ENCODE results near the gene RPL37A.
A peak's percentile ranks its signal among the peaks of the same experiment; 100 is the strongest.

Gene RPL37A

DNA sequence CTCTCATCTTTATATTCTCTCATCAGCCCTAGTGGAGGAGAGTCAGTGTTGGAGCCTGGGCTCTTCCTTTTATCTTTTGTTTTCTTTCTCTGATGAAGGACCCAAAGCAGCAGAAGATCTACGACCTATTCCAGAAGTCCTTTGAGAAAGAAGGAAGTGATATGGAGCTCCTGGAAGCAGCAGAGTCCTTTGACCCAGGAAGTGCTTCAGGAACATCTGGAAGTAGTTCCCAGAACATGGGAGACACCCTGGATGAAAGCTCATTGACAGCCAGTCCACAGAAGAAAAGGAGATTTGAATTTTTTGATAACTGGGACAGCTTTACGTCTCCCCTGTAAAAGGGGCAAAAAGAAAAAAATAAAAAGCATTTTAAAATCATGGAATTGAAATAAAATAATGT is 16.0 kb upstream of the RPL37A start:
- no peaks in the 10 kb centered on the region for H3K27me3 ChIP-seq (ENCODE audit: insufficient read depth, poor library complexity, severe bottlenecking)
- TF ChIP-seq, protein P1, sequence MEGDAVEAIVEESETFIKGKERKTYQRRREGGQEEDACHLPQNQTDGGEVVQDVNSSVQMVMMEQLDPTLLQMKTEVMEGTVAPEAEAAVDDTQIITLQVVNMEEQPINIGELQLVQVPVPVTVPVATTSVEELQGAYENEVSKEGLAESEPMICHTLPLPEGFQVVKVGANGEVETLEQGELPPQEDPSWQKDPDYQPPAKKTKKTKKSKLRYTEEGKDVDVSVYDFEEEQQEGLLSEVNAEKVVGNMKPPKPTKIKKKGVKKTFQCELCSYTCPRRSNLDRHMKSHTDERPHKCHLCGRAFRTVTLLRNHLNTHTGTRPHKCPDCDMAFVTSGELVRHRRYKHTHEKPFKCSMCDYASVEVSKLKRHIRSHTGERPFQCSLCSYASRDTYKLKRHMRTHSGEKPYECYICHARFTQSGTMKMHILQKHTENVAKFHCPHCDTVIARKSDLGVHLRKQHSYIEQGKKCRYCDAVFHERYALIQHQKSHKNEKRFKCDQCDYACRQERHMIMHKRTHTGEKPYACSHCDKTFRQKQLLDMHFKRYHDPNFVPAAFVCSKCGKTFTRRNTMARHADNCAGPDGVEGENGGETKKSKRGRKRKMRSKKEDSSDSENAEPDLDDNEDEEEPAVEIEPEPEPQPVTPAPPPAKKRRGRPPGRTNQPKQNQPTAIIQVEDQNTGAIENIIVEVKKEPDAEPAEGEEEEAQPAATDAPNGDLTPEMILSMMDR (IDR thresholded peaks at IDR 0.05; ENCODE audit: insufficient read depth, low read length) = no peak
- TF ChIP-seq GABPA (IDR thresholded peaks at IDR 0.05; ENCODE audit: low read depth) = peak; percentile 60
- no peak for TF ChIP-seq POLR2AphosphoS5 (IDR thresholded peaks at IDR 0.05; ENCODE audit: low read depth)
- no peak overlapping the region for H3K27ac ChIP-seq (replicated peaks)
- no peak overlapping the region for H3K4me3 ChIP-seq (replicated peaks; ENCODE audit: insufficient read depth, low read length)
- DNase-seq (ENCODE audit: low read depth in 1 of 2, low spot score in 1 of 2) = no peak

DNA sequence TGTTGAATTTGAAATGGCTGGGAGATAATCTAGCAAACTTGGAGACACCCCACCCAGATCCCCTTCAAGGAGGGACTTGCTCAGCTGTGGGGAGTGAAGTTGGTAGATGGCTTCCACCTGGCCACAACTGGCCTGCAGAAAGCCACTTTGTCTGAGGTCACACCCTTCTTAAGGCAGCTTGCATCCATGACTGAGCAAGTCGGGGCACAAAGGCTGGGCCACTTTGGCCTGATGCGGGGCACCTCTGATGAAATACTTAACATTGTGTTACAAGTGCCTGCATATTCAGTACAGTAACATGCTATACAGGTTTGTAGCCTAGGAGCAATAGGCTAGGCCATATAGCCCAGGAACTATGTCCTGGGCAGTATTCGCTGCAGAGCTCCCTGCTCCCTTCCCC is 13.4 kb upstream of the RPL37A start:
- no peaks in the 10 kb centered on the region for H3K27me3 ChIP-seq (ENCODE audit: insufficient read depth, poor library complexity, severe bottlenecking)
- DNase-seq (ENCODE audit: low read depth in 1 of 2, low spot score in 1 of 2) = peak in 1 of 2 experiments; percentile 40
- peak overlapping the region; percentile 65 for H3K27ac ChIP-seq (replicated peaks)
- TF ChIP-seq, protein P1 (IDR thresholded peaks at IDR 0.05; ENCODE audit: insufficient read depth, low read length) = no peak
- no peak for TF ChIP-seq POLR2AphosphoS5 (IDR thresholded peaks at IDR 0.05; ENCODE audit: low read depth)
- TF ChIP-seq, protein P2, sequence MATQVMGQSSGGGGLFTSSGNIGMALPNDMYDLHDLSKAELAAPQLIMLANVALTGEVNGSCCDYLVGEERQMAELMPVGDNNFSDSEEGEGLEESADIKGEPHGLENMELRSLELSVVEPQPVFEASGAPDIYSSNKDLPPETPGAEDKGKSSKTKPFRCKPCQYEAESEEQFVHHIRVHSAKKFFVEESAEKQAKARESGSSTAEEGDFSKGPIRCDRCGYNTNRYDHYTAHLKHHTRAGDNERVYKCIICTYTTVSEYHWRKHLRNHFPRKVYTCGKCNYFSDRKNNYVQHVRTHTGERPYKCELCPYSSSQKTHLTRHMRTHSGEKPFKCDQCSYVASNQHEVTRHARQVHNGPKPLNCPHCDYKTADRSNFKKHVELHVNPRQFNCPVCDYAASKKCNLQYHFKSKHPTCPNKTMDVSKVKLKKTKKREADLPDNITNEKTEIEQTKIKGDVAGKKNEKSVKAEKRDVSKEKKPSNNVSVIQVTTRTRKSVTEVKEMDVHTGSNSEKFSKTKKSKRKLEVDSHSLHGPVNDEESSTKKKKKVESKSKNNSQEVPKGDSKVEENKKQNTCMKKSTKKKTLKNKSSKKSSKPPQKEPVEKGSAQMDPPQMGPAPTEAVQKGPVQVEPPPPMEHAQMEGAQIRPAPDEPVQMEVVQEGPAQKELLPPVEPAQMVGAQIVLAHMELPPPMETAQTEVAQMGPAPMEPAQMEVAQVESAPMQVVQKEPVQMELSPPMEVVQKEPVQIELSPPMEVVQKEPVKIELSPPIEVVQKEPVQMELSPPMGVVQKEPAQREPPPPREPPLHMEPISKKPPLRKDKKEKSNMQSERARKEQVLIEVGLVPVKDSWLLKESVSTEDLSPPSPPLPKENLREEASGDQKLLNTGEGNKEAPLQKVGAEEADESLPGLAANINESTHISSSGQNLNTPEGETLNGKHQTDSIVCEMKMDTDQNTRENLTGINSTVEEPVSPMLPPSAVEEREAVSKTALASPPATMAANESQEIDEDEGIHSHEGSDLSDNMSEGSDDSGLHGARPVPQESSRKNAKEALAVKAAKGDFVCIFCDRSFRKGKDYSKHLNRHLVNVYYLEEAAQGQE (IDR thresholded peaks at IDR 0.05; ENCODE audit: insufficient replicate concordance, low read depth) = no peak
- TF ChIP-seq SPI1 (IDR thresholded peaks at IDR 0.05; ENCODE audit: borderline replicate concordance, low read depth) = no peak
- TF ChIP-seq GABPA (IDR thresholded peaks at IDR 0.05; ENCODE audit: low read depth) = no peak
- no peak overlapping the region for H3K4me3 ChIP-seq (replicated peaks; ENCODE audit: insufficient read depth, low read length)

DNA sequence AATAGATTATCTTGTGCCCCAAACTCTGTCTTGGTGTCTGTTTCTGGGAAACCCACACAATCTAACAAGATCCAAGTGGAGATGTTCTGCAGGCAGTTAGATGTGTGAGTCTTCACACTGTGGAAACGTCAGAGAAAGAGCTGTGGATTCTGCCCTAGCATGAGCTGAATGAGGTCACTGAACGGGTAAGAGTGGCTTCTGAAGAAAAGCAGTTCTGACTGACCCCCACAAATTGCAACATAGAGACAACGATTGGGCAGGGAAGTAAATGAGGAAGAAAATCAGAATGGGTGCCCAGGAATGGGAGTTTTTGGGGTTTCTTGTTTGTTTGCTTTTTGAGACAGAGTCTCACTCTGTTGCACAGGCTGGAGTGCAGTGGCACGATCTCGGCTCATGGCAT is 12.9 kb upstream of the RPL37A start:
- peak in 1 of 2 experiments; percentile 83 for DNase-seq (ENCODE audit: low read depth in 1 of 2, low spot score in 1 of 2)
- TF ChIP-seq SPI1 (IDR thresholded peaks at IDR 0.05; ENCODE audit: borderline replicate concordance, low read depth) (peak; percentile 7; the same call in 1 of the 2 replicates), POLR2AphosphoS5 (IDR thresholded peaks at IDR 0.05; ENCODE audit: low read depth) (no peak; the same call in 1 of the 2 replicates)
- Histone ChIP-seq H3K27ac (replicated peaks) (peak overlapping the region; percentile 65), H3K27me3 (ENCODE audit: insufficient read depth, poor library complexity, severe bottlenecking) (no peaks in the 10 kb centered on the region), H3K4me3 (replicated peaks; ENCODE audit: insufficient read depth, low read length) (no peak overlapping the region)

DNA sequence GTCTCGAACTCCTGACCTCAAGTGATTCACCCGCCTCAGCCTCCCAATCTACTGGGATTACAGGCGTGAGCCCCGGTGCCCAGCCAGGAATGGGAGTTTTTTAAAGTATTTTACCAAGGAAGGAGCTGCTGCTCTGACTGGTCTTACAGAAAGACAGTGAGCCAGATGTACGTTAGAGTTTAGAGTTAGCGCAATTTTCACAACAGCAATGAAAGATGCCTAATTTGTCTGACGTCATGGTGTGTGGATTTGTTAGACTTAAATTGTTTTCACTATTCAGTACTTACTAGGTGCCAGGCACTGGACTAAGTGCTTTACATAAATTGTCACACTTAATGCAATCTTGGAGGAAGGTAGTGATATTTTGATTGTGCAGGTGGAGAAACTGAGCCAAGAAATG is 12.4 kb upstream of the RPL37A start:
- Histone ChIP-seq H3K27me3 (ENCODE audit: insufficient read depth, poor library complexity, severe bottlenecking) (no peaks in the 10 kb centered on the region), H3K4me3 (replicated peaks; ENCODE audit: insufficient read depth, low read length) (no peak overlapping the region), H3K27ac (replicated peaks) (peak overlapping the region; percentile 65)
- TF ChIP-seq, protein P1 (IDR thresholded peaks at IDR 0.05; ENCODE audit: insufficient read depth, low read length) = no peak
- TF ChIP-seq POLR2AphosphoS5 (IDR thresholded peaks at IDR 0.05; ENCODE audit: low read depth) (no peak), SPI1 (IDR thresholded peaks at IDR 0.05; ENCODE audit: borderline replicate concordance, low read depth) (no peak)
- TF ChIP-seq, protein P2 (IDR thresholded peaks at IDR 0.05; ENCODE audit: insufficient replicate concordance, low read depth) = no peak
- no peak for DNase-seq (ENCODE audit: low read depth in 1 of 2, low spot score in 1 of 2)
